Neural progenitor cell (in vitro differentiated cells): ENCODE data around the gene TRIM23. TPM values are rescaled to one million over a fixed set of nuclear protein-coding genes. Genes with fewer than 3 reads are reported as not detected.

Source experiments
- DNase-seq: peaks from one replicate; pipeline ENCODE4 v3.0.0-alpha.2; 2016; ENCODE audit warnings: low spot score
- H2AFZ ChIP-seq: fragments of 200-600 bp; sonication (generic); replicated peaks from 2 replicates; pipeline ENCODE4 v1.6.1; 2016; ENCODE audit warnings: antibody characterized with exemption
- H3F3A ChIP-seq: fragments of 200-600 bp; sonication (generic); 2 replicates; pipeline ENCODE4 v1.6.1; 2016; ENCODE audit warnings: antibody characterized with exemption, low read depth
- H3K27ac ChIP-seq: fragments of 200-600 bp; sonication (generic); 2 replicates; pipeline ENCODE4 v1.5.1; 2016; ENCODE audit warnings: mild to moderate bottlenecking
- H3K27me3 ChIP-seq: fragments of 200-600 bp; sonication (generic); 2 replicates; pipeline ENCODE4 v1.6.1; 2016; ENCODE audit warnings: mild to moderate bottlenecking, moderate library complexity
- H3K36me3 ChIP-seq: fragments of 200-600 bp; sonication (generic); 2 replicates; pipeline ENCODE4 v1.5.1; 2016
- H3K4me1 ChIP-seq: fragments of 200-600 bp; sonication (generic); 2 replicates; pipeline ENCODE4 v1.6.1; 2016; ENCODE audit warnings: mixed run types
- H3K4me2 ChIP-seq: fragments of 200-600 bp; sonication (generic); 2 replicates; pipeline ENCODE4 v1.6.1; 2016
- H3K4me3 ChIP-seq: fragments of 200-600 bp; sonication (generic); 2 replicates; pipeline ENCODE4 v1.5.1; 2016
- H3K79me2 ChIP-seq: fragments of 200-600 bp; sonication (generic); 2 replicates; pipeline ENCODE4 v1.6.1; 2016; ENCODE audit warnings: low read depth
- H3K9ac ChIP-seq: fragments of 200-600 bp; sonication (generic); 2 replicates; pipeline ENCODE4 v1.6.1; 2016
- H3K9me3 ChIP-seq: fragments of 200-600 bp; sonication (generic); 2 replicates; pipeline ENCODE4 v1.5.1; 2016; ENCODE audit warnings: low read depth
- H4K20me1 ChIP-seq: fragments of 200-600 bp; sonication (generic); 2 replicates; pipeline ENCODE4 v1.6.1; 2016; ENCODE audit warnings: low read depth
- H3K27ac Mint-ChIP-seq: 3 replicates; pipeline ENCODE4 v1.8.0; 2021; ENCODE audit warnings: mixed read lengths
- H3K27me3 Mint-ChIP-seq: 2 replicates; pipeline ENCODE4 v1.8.0; 2022; ENCODE audit warnings: low read depth, mild to moderate bottlenecking, inconsistent platforms, moderate library complexity, mixed read lengths; ENCODE audit not compliant: insufficient read depth
- H3K36me3 Mint-ChIP-seq: 3 replicates; pipeline ENCODE4 v1.8.0; 2021; ENCODE audit warnings: mixed read lengths
- H3K4me1 Mint-ChIP-seq: 3 replicates; pipeline ENCODE4 v1.8.0; 2021; ENCODE audit warnings: mixed read lengths
- H3K4me3 Mint-ChIP-seq: 3 replicates; pipeline ENCODE4 v1.8.0; 2021; ENCODE audit warnings: mild to moderate bottlenecking, moderate library complexity, mixed read lengths
- H3K9me3 Mint-ChIP-seq: 3 replicates; pipeline ENCODE4 v1.8.0; 2020; ENCODE audit warnings: mixed read lengths
- CTCF ChIP-seq: fragments of 200-600 bp; sonication (generic); IDR thresholded peaks from 2 replicates; pipeline ENCODE4 v1.5.1; 2017; ENCODE audit warnings: antibody characterized with exemption, mild to moderate bottlenecking
- EZH2 ChIP-seq: fragments of 200-600 bp; sonication (generic); IDR thresholded peaks from 2 replicates; pipeline ENCODE4 v1.6.1; 2017; ENCODE audit warnings: antibody characterized with exemption, mild to moderate bottlenecking, moderate library complexity
- EZH2phosphoT487 ChIP-seq: fragments of 200-600 bp; sonication (generic); IDR thresholded peaks from 2 replicates; pipeline ENCODE4 v1.6.1; 2017; ENCODE audit warnings: antibody characterized with exemption
- total RNA-seq: library from RNA; depleted of rRNA; stranded (reverse); fragments of >200 nt; gene quantifications from 2 replicates; pipeline ENCODE4 v1.2.3, GENCODE V29; 2015; ENCODE audit warnings: low replicate concordance

TRIM23 gene
- total RNA-seq, 1 donor from 2014 or later, result 16.6 TPM

- no peak overlapping the region for H3K4me3 ChIP-seq
- H3K27ac Mint-ChIP-seq, result no peak overlapping the region
- DNase-seq, result no peak
- no peak overlapping the region for H3K9ac ChIP-seq
- H3K4me1 Mint-ChIP-seq, result no peaks in the 10 kb centered on the region
- no peaks in the 10 kb centered on the region for H3K4me1 ChIP-seq
- no peak overlapping the region for H3K4me2 ChIP-seq
- no peaks in the 10 kb centered on the region for H3K9me3 Mint-ChIP-seq
- H3K4me3 Mint-ChIP-seq, result no peak overlapping the region
- no peak overlapping the region for H2AFZ ChIP-seq
- no peaks in the 10 kb centered on the region for H4K20me1 ChIP-seq
- H3K36me3 Mint-ChIP-seq, result peaks cover 26% of the 10 kb centered on the region
- H3K9me3 ChIP-seq, result no peaks in the 10 kb centered on the region
- no peak for TF ChIP-seq EZH2
- TF ChIP-seq CTCF, result no peak
- TF ChIP-seq EZH2phosphoT487, result no peak
- no peaks in the 10 kb centered on the region for H3F3A ChIP-seq
- H3K27me3 Mint-ChIP-seq, result peaks cover 2% of the 10 kb centered on the region
- H3K27ac ChIP-seq, result no peak overlapping the region
- H3K27me3 ChIP-seq, result no peaks in the 10 kb centered on the region
- peaks cover 5% of the 10 kb centered on the region for H3K79me2 ChIP-seq
- peaks cover 8% of the 10 kb centered on the region for H3K36me3 ChIP-seq
Observed at GRCh38 chr5:65548281-65548680, 75.9 kb downstream of the TRIM23 start.

GRCh38 chr5:65546141-65546540, 78.0 kb downstream of the TRIM23 start:
- no peak for TF ChIP-seq CTCF
- TF ChIP-seq EZH2phosphoT487, result no peak
- no peak for TF ChIP-seq EZH2
- no peak overlapping the region for H3K9ac ChIP-seq
- H3F3A ChIP-seq, result no peaks in the 10 kb centered on the region
- Mint-ChIP-seq H3K4me1 (no peaks in the 10 kb centered on the region), H3K9me3 (no peaks in the 10 kb centered on the region), H3K36me3 (peaks cover 35% of the 10 kb centered on the region), H3K27ac (no peak overlapping the region), H3K27me3 (peaks cover 2% of the 10 kb centered on the region), H3K4me3 (no peak overlapping the region)
- no peak overlapping the region for H3K27ac ChIP-seq
- H3K79me2 ChIP-seq, result no peaks in the 10 kb centered on the region
- H3K9me3 ChIP-seq, result no peaks in the 10 kb centered on the region
- no peak for DNase-seq
- no peak overlapping the region for H3K4me2 ChIP-seq
- H3K4me1 ChIP-seq, result no peaks in the 10 kb centered on the region
- H2AFZ ChIP-seq, result no peak overlapping the region
- peaks cover 15% of the 10 kb centered on the region for H3K36me3 ChIP-seq
- H3K27me3 ChIP-seq, result no peaks in the 10 kb centered on the region
- no peak overlapping the region for H3K4me3 ChIP-seq
- no peaks in the 10 kb centered on the region for H4K20me1 ChIP-seq

- H3K79me2 ChIP-seq, result no peaks in the 10 kb centered on the region
- Mint-ChIP-seq H3K27me3 (peaks cover 2% of the 10 kb centered on the region), H3K27ac (no peak overlapping the region), H3K4me3 (no peak overlapping the region), H3K9me3 (no peaks in the 10 kb centered on the region), H3K4me1 (no peaks in the 10 kb centered on the region), H3K36me3 (peaks cover 29% of the 10 kb centered on the region)
- H4K20me1 ChIP-seq, result no peaks in the 10 kb centered on the region
- H3K9ac ChIP-seq, result no peak overlapping the region
- H3K4me2 ChIP-seq, result no peak overlapping the region
- H3K4me3 ChIP-seq, result no peak overlapping the region
- no peaks in the 10 kb centered on the region for H3K27me3 ChIP-seq
- no peaks in the 10 kb centered on the region for H3K4me1 ChIP-seq
- no peaks in the 10 kb centered on the region for H3K9me3 ChIP-seq
- peaks cover 15% of the 10 kb centered on the region for H3K36me3 ChIP-seq
- no peaks in the 10 kb centered on the region for H3F3A ChIP-seq
- no peak overlapping the region for H3K27ac ChIP-seq
- no peak for DNase-seq
- no peak overlapping the region for H2AFZ ChIP-seq
- TF ChIP-seq EZH2phosphoT487 (no peak), EZH2 (no peak), CTCF (no peak)
Observed at GRCh38 chr5:65544473-65544872, 79.7 kb downstream of the TRIM23 start.

- Histone ChIP-seq H3K79me2 (no peaks in the 10 kb centered on the region), H3K9me3 (no peaks in the 10 kb centered on the region), H2AFZ (no peak overlapping the region), H3K27ac (no peak overlapping the region), H3K36me3 (peaks cover 13% of the 10 kb centered on the region), H3K4me3 (no peak overlapping the region), H3K4me2 (no peak overlapping the region), H4K20me1 (no peaks in the 10 kb centered on the region), H3F3A (no peaks in the 10 kb centered on the region), H3K27me3 (no peaks in the 10 kb centered on the region), H3K4me1 (no peaks in the 10 kb centered on the region), H3K9ac (no peak overlapping the region)
- TF ChIP-seq EZH2phosphoT487, result no peak
- no peak for TF ChIP-seq EZH2
- TF ChIP-seq CTCF, result no peak
- Mint-ChIP-seq H3K27ac (no peak overlapping the region), H3K4me1 (no peaks in the 10 kb centered on the region), H3K36me3 (peaks cover 18% of the 10 kb centered on the region), H3K9me3 (no peaks in the 10 kb centered on the region), H3K27me3 (no peaks in the 10 kb centered on the region), H3K4me3 (no peak overlapping the region)
- no peak for DNase-seq
Observed at GRCh38 chr5:65539827-65540226, 84.3 kb downstream of the TRIM23 start.
